ENCODE results near the gene IGLL5.

The IGLL5 gene

DNA sequence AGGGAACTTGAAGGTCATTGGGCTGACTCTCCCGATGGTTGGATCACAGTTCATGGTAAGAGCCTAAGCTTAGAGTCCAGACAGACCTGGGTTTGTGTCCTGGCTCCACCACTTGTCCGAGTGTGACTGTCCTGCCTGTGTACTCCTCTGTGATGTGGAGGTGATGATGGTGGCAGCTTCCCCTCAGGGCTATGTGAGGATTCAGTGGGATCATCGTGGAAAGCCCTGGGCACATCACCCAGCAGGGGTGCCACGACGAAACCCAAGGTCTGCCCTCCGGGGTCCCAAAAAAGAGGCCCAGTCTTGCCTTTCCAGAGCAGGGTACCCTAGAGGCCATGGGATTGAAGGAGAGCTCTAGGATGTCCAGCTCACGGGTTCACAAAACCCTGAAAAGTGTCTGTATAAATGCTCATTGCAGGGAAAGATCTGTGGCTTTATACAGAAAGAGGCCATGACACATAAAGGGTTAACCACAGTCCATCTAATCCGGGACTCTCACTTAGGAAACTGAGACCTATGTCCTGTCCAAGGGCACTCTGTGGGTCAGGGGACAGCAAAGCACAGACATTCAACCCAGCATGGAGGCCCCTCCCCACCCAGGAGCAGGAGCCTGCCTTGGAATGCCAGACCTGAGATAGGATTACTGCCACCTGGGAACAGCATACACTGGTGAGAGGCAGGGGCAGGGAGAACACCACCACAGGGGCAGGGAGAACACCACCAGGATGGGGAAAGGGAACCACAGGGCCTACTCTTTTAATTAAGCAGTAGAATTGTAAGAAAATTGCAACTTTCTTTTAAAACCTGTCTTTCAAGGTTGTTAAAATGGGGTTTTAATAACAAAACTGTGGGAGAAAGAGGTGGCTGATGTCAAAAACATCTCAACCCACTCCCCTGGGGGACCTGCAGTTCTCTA, 51.3 kb downstream of the IGLL5 start:
- DNase-seq (ENCODE audit: low spot score), result no peak

DNA sequence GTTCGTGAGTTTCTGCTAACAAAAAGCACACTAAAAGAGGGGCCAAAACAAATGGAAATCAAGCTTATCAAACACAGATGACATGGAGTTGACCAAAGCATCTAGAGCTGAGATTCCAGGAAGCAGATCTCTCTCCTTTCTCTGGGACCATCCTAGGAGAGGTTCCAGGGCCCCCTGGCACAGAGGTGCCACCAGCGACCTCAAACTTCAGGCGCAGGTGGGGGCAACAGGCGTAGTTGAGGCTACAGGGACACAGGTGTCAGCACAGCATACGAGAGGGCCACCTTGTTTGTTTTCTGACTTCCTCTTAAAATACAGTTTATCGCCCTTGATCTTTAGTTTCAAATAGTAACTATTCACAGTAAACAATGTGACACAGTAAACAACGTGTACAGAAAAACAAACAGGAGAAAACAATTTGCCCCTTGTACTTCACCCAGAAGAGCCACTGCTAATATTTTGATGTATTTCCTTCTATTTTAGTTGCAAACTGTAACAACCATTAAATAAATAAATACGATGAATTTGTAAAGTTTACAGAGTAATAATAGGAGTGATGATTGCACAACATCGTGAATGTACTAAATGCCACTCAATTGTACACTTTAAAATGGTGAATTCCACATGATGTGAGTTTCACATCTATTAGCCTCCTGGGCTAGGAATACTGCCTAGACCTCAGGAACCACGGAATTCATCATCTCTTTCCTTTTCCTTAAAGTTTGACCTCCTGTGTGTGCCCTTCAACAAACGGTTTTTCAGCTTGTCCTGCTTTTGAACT, 52.2 kb downstream of the IGLL5 start:
- DNase-seq (ENCODE audit: low spot score), result no peak

DNA sequence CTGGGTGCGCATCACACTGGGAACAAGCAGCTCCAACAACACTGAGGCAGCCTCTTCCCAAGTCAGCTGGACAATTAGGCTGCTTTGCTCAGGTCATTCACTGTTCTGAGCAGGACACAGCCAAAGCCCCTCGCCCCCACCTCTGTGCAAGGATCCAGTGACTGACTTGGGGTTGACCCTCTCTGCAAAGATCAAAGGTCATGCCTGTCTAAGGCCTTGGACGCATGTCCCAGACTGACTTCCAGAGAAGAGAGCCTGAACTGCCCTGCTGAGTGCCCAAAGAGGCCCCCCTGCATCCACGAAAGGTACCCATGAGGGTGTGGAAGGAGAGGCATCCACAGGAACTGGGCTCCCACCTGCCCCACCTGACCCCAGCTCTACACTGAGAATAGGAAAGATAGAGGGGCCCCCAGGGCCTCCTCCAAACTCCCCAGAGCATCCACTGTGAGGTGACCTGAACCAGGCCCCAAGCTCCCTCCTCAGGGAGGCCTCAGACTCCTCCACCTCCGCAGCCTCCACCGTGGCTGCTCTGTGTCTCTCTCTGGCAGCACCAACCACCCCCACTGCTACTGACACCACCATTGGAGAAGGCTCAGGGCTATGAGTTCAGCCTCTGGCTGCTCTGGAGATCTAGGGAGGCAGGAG, 53.5 kb downstream of the IGLL5 start:
- DNase-seq (ENCODE audit: low spot score), result no peak

DNA sequence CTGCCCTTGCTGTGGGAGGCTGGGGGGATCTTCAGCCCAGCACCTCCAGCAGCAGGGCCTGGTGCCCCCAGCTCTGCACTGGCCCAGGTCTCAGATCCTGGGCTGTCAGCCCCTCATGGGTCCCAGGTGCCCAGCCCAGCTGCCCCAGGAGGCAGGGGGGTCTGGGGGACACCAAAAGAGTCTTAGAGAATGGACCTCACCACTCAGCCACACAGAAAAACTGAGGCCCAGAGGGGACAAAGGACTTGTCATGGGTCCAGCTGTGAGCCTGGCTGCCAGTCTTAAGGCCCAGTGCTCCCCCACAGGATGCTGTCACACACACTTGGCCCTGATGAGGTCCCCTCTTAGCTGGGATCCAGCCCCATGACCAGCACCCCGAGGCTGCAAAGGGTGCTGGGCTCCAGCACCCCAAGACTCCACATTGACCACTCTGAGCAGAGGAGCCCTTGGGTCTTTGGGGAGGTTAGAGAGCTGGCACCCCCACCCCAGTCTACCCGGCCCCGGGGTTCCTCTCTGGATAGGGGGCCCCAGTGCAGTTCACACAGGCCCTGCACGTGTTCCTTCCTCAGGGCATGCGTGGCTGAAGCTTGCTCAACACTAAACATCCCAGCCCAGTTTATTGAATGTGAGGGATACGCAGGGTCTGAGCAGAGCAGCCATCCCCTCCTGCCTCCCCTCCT, 54.4 kb downstream of the IGLL5 start:
- DNase-seq (ENCODE audit: low spot score), result no peak

DNA sequence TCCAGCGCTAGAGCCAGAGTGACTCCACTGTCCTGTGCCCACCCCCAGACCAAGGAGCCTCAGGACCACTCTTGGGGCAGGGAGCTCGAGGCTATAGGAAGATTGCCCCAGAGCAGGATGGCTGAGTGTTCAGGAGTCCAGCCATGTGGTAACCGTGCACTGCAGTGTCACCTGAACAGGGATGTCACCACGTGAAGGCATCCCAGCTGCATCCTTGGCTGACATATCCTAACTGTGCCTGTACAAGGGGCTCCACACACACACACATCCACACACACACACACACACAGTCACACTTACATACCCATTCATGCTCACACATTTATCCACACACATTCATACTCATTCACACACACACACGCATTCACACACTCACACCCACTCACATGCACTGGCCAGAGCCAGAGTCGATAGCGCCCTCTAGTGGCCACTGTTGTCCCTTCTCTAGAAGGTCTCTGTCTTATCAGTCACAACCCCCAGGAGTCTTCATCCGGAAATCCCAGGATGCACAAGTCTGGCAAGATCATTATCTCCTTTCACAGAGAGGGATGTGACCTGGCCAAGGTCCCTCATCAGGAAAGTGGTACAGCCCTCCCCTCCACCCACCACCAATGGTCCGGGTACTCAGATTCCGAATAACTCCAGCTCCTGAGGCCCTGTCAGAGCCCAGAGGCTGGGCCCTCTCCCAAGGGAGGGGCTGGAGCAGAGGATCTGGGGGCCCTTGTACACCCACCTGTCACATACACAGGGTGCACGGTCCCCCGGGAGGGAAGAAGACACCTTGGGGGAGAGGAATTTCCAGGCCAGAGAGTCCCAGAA, 55.1 kb downstream of the IGLL5 start:
- peak; percentile 57 for DNase-seq (ENCODE audit: low spot score)

DNA sequence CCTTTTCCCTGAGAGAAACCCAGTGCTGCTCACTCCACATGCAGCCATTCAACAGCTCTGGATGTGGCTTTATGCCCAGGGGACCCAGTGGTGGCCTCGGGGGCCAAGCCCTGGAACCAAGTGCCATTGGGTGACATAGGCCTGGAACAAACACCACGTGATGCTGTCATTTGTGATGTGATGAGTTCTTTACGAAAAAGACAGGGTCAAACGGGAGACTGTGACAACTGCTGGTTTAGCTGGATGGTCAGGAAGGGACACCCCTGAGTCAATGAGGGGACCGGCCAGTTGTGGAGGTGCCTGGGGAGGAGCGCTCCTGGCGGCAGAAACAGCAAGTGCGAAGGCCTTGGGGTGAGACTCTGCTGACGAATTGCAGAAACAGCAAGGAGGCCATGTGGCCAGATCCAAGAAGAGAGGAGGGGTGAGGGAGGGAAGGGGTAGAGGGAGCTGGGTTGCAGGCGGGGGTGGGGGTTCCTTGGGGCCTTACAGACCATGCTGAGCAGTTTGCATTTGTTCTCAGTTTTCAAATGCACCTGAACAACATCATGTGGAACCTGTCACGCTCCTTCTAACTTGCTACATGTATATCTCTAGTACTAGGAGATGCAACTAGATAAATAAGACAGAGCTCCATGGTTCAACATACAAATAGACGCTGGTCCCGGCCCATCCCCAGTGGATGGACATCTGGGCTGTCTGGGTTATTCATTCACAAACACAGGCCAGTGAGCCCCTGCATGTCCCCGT, 56.1 kb downstream of the IGLL5 start:
- no peak for DNase-seq (ENCODE audit: low spot score)

DNA sequence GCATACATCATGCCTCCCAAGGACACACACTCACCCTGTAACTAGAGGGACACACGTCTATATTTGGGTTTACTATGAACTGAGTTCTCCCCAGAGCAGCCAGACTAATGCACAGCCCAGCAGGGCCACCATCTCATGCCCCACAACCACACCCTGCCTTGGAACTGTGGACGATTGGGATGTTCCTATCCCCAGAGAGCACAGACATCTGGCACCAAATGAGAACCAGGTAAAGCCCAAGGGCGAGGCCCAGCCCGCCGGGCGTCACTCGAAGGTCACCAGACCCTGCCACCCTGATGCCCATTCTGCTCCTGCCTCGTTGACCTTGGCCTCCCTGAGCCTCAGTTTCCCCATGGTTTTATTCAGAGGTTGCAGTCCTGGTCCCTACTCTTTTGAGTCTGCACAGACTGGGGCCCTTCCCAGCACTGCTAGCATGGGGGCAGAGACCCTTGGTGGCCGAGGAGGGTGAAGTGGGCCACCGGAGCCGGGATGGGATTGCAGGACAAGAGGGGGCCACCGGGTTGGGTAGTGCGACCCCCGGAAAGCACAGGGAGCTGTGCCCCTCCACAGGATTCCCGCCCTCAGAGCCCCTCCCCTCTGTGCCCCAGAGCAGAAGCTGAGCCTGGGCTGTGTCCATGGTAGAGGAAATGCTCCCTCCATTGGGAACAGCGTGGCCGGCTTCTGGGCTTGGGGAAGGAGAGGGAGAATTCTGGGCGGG, 56.8 kb downstream of the IGLL5 start:
- DNase-seq (ENCODE audit: low spot score), result no peak

DNA sequence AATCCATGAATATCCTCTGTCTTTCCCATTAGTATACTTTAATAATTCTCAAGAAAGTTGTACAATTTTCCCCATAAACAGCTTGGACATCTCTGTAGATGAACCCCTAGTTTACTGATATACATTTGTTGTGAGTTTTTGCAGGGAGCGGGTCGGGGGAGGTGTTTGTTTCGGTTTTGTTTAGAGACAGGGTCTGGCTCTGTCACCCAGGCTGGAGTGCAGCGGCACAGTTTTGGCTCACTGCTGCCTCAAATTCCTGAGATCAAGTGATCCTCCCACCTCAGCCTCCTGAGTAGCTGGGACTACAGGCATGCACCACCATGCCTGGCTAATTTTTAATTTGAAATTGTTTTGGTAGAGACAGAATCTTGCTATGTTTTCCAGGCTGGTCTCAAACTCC, 57.6 kb downstream of the IGLL5 start:
- DNase-seq (ENCODE audit: low spot score), result no peak

Measured in AG20443 (cell line).